Fibroblast of the conjunctiva (primary cell): ENCODE measurements around the gene CD79A.

Source experiments
- DNase-seq: peaks from one replicate; pipeline ENCODE4 v3.0.0-alpha.2; 2010; ENCODE audit warnings: low read depth

The CD79A gene

GRCh38 chr19:41918653-41919244 is 41.7 kb downstream of the CD79A start:
- no peak for DNase-seq

- no peak for DNase-seq
Observed at GRCh38 chr19:41919948-41920712, 43.1 kb downstream of the CD79A start.

GRCh38 chr19:41920882-41921576 is 44.0 kb downstream of the CD79A start:
- no peak for DNase-seq

GRCh38 chr19:41921577-41922576 is 44.8 kb downstream of the CD79A start:
- no peak for DNase-seq

- DNase-seq: no peak
Observed at GRCh38 chr19:41922585-41922984, 45.5 kb downstream of the CD79A start.

GRCh38 chr19:41923045-41923788 is 46.1 kb downstream of the CD79A start:
- no peak for DNase-seq

- DNase-seq: no peak
Observed at GRCh38 chr19:41924151-41925145, 47.4 kb downstream of the CD79A start.

- no peak for DNase-seq
Observed at GRCh38 chr19:41925208-41926003, 48.3 kb downstream of the CD79A start.

- no peak for DNase-seq
Observed at GRCh38 chr19:41926028-41926762, 49.1 kb downstream of the CD79A start.

GRCh38 chr19:41926763-41927496 is 49.9 kb downstream of the CD79A start:
- no peak for DNase-seq

GRCh38 chr19:41927497-41928192 is 50.6 kb downstream of the CD79A start:
- DNase-seq: no peak

GRCh38 chr19:41928221-41928683 is 51.2 kb downstream of the CD79A start, which contains the start of gene ERFL:
ERFL (minus strand) TSS chr19:41928449; CDS start chr19:41912919, 15,530 bp downstream.
- no peak for DNase-seq

- DNase-seq: no peak
Observed at GRCh38 chr19:41928754-41929535, 51.9 kb downstream of the CD79A start.

- no peak for DNase-seq
Observed at GRCh38 chr19:41929536-41930071, 52.5 kb downstream of the CD79A start.

GRCh38 chr19:41930322-41930722 is 53.2 kb downstream of the CD79A start:
- no peak for DNase-seq
